H9 (cell line): ENCODE data around the gene SLC16A13. TPM values are rescaled to one million over a fixed set of nuclear protein-coding genes. Genes with fewer than 3 reads are reported as not detected.

ENCODE experiments used
- DNase-seq: peaks from one replicate; pipeline ENCODE4 v3.0.0-alpha.2; 2017
- H2AFZ ChIP-seq: one replicate; pipeline ENCODE4 v1.6.1; 2013; ENCODE audit warnings: mild to moderate bottlenecking, low read length, control low read depth, moderate library complexity
- H2AK5ac ChIP-seq: 2 replicates; pipeline ENCODE4 v1.6.1; 2013; ENCODE audit warnings: low read length, control low read depth, mixed read lengths; ENCODE audit not compliant: insufficient read length
- H2BK120ac ChIP-seq: one replicate; pipeline ENCODE4 v1.6.1; 2013; ENCODE audit warnings: low read depth, mild to moderate bottlenecking, low read length, control low read depth, inconsistent platforms; ENCODE audit not compliant: poor library complexity, severe bottlenecking
- H2BK12ac ChIP-seq: 2 replicates; pipeline ENCODE4 v1.6.1; 2013; ENCODE audit warnings: low read length, control low read depth, mixed read lengths, low read depth; ENCODE audit not compliant: insufficient read length
- H2BK15ac ChIP-seq: 2 replicates; pipeline ENCODE4 v1.6.1; 2013; ENCODE audit warnings: low read depth, low read length, control low read depth
- H2BK20ac ChIP-seq: one replicate; pipeline ENCODE4 v1.6.1; 2013; ENCODE audit warnings: low read depth, mild to moderate bottlenecking, low read length, control low read depth, inconsistent platforms; ENCODE audit not compliant: poor library complexity, severe bottlenecking
- H2BK5ac ChIP-seq: 2 replicates; pipeline ENCODE4 v1.6.1; 2013; ENCODE audit warnings: low read length, control low read depth, mixed read lengths; ENCODE audit not compliant: insufficient read length
- H3K14ac ChIP-seq: 2 replicates; pipeline ENCODE4 v1.6.1; 2013; ENCODE audit warnings: low read length, control low read depth; ENCODE audit not compliant: insufficient read depth
- H3K18ac ChIP-seq: 2 replicates; pipeline ENCODE4 v1.6.1; 2013; ENCODE audit warnings: low read depth, mild to moderate bottlenecking, mixed read lengths, low read length, control low read depth; ENCODE audit not compliant: insufficient read length
- H3K23ac ChIP-seq: 2 replicates; pipeline ENCODE4 v1.6.1; 2013; ENCODE audit warnings: low read length, control low read depth, mixed read lengths, low read depth; ENCODE audit not compliant: insufficient read length
- H3K23me2 ChIP-seq: 2 replicates; pipeline ENCODE4 v1.6.1; 2013; ENCODE audit warnings: low read depth, mild to moderate bottlenecking, mixed read lengths, low read length, control low read depth; ENCODE audit not compliant: insufficient read length, poor library complexity, severe bottlenecking
- H3K27ac ChIP-seq: 2 replicates; pipeline ENCODE4 v1.5.1; 2013; ENCODE audit warnings: low read length, control low read depth, mixed read lengths, low read depth; ENCODE audit not compliant: insufficient read length
- H3K27me3 ChIP-seq: 2 replicates; pipeline ENCODE4 v1.6.1; 2013; ENCODE audit warnings: low read length, control low read depth, inconsistent platforms; ENCODE audit not compliant: insufficient read depth
- H3K4ac ChIP-seq: 2 replicates; pipeline ENCODE4 v1.6.1; 2013; ENCODE audit warnings: low read depth, mild to moderate bottlenecking, control low read depth, inconsistent platforms, low read length, moderate library complexity
- H3K4me1 ChIP-seq: 2 replicates; pipeline ENCODE4 v1.6.1; 2013; ENCODE audit warnings: low read length, control low read depth, inconsistent platforms; ENCODE audit not compliant: insufficient read depth
- H3K4me2 ChIP-seq: 2 replicates; pipeline ENCODE4 v1.6.1; 2013; ENCODE audit warnings: low read length, control low read depth, mixed read lengths; ENCODE audit not compliant: insufficient read length, insufficient read depth
- H3K56ac ChIP-seq: 2 replicates; pipeline ENCODE4 v1.6.1; 2013; ENCODE audit warnings: low read depth, mild to moderate bottlenecking, mixed read lengths, low read length, control low read depth; ENCODE audit not compliant: insufficient read length
- H3K79me1 ChIP-seq: 2 replicates; pipeline ENCODE4 v1.6.1; 2013; ENCODE audit warnings: low read depth, mild to moderate bottlenecking, moderate library complexity, low read length, control low read depth, inconsistent platforms; ENCODE audit not compliant: insufficient read depth, poor library complexity, severe bottlenecking
- H3K79me2 ChIP-seq: 2 replicates; pipeline ENCODE4 v1.6.1; 2013; ENCODE audit warnings: low read length, control low read depth, inconsistent platforms; ENCODE audit not compliant: insufficient read depth
- H3K9ac ChIP-seq: 2 replicates; pipeline ENCODE4 v1.6.1; 2013; ENCODE audit warnings: low read length, control low read depth, mixed read lengths; ENCODE audit not compliant: insufficient read length; ENCODE audit errors: extremely low read depth
- H3K9me3 ChIP-seq: one replicate; pipeline ENCODE4 v1.6.1; 2013; ENCODE audit warnings: low read depth, low read length, inconsistent platforms; ENCODE audit not compliant: control insufficient read depth
- H3T11ph ChIP-seq: one replicate; pipeline ENCODE4 v1.6.1; 2013; ENCODE audit warnings: mild to moderate bottlenecking, low read length, control low read depth, inconsistent platforms
- H4K20me1 ChIP-seq: one replicate; pipeline ENCODE4 v1.6.1; 2013; ENCODE audit not compliant: control insufficient read depth, insufficient read length, insufficient read depth
- H4K5ac ChIP-seq: 2 replicates; pipeline ENCODE4 v1.6.1; 2013; ENCODE audit warnings: low read depth, mild to moderate bottlenecking, mixed read lengths, low read length, control low read depth; ENCODE audit not compliant: insufficient read length
- H4K8ac ChIP-seq: replicated peaks from 2 replicates; pipeline ENCODE4 v1.6.1; 2013; ENCODE audit warnings: low read length, control low read depth, mixed read lengths, low read depth; ENCODE audit not compliant: insufficient read length
- H4K91ac ChIP-seq: 2 replicates; pipeline ENCODE4 v1.6.1; 2013; ENCODE audit warnings: low read depth, mild to moderate bottlenecking, moderate library complexity, mixed read lengths, low read length, control low read depth; ENCODE audit not compliant: insufficient read length
- H3K27ac Mint-ChIP-seq, 3 experiments: 2 replicates in 2 of 3; 3 replicates in 1 of 3; pipeline ENCODE4 v1.8.0; 2020 to 2021; ENCODE audit warnings: mixed read lengths in 3 of 3, mild to moderate bottlenecking in 1 of 3, moderate library complexity in 1 of 3
- H3K27me3 Mint-ChIP-seq: 2 replicates; pipeline ENCODE4 v1.8.0; 2021; ENCODE audit warnings: low read depth, mild to moderate bottlenecking, moderate library complexity, mixed read lengths
- H3K36me3 Mint-ChIP-seq, 3 experiments: 2 replicates in 2 of 3; 3 replicates in 1 of 3; pipeline ENCODE4 v1.8.0; 2020 to 2021; ENCODE audit warnings: low read depth in 3 of 3, mixed read lengths in 3 of 3; ENCODE audit not compliant: insufficient read depth in 1 of 3
- H3K4me1 Mint-ChIP-seq, 2 experiments: 2 replicates each; pipeline ENCODE4 v1.8.0; 2020; ENCODE audit warnings: mixed read lengths in 2 of 2
- H3K4me3 Mint-ChIP-seq, 2 experiments: 2 replicates in 1 of 2; 3 replicates in 1 of 2; pipeline ENCODE4 v1.8.0; 2020 to 2021; ENCODE audit warnings: mild to moderate bottlenecking in 2 of 2, mixed read lengths in 2 of 2, moderate library complexity in 1 of 2
- H3K9me3 Mint-ChIP-seq, 2 experiments: 2 replicates in 1 of 2; 3 replicates in 1 of 2; pipeline ENCODE4 v1.8.0; 2020; ENCODE audit warnings: mild to moderate bottlenecking in 2 of 2, mixed read lengths in 2 of 2, moderate library complexity in 1 of 2
- CTCF ChIP-seq: fragments of 200-600 bp; sonication (generic); conservative IDR thresholded peaks from 3 replicates; pipeline ENCODE4 v1.8.0; 2021; ENCODE audit warnings: antibody characterized with exemption, mild to moderate bottlenecking
- WGBS: extraction: QIAGEN DNeasy Blood & Tissue Kit; methylation state at CpG from one replicate; pipeline ENCODE4 v1.1.7; 2013; ENCODE audit warnings: missing lambda C conversion rate, low lambda C conversion rate, mixed read lengths; ENCODE audit not compliant: insufficient read length; ENCODE audit errors: extremely low coverage; 5-methylcytosine and 5-hydroxymethylcytosine counted together
- total RNA-seq: library from RNA; stranded (reverse); gene quantifications from 2 replicates; pipeline ENCODE4 v1.2.1, GENCODE V29; 2021

SLC16A13 gene
- total RNA-seq, 1 experiment from 2014 or later = 6.1 TPM

DNA sequence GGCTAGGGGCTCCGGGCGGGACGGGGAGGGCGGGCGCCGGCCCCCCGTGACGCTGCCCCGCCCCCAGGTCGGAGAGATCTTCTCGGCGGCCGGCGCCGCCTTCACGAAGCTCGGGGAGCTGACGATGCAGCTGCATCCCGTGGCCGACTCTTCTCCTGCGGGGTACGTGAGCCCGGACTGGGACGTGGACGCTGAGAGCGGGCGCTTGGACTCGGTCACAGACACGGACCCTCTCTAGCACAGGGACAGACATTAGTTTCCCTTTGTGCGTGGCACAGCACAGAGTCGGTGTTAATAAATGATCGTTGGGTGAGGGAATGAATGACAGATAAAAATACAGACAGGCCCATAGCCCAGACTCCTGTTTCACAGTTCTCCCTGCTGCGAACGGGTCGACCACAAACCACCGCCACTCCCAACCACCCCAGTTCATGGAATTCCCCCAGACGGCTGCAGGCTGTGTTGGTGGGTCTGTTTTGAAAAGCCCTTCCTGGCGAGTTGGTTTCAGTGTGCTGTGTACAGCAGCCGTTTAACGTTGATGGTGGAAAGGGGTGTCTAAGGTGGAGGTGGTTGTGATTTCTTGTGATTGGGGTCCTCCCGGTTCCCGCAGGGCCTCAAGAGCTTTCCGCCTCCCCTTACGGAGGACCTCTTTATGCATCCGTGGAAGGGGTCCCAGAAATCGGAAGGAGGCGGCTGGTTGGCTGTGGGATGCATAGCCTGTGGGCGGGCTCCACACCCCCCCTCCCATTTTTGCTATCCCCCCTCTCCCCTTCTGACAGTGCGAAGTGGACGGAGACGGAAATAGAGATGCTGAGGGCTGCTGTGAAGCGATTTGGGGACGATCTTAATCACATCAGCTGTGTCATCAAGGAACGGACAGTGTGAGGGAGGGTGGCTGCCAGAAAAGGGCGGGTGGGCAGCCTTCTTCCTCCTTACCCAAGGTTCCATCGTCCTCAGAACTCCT lies 20.5 kb upstream of the SLC16A13 start:
- Histone ChIP-seq H3K9me3 (no peaks in the 10 kb centered on the region), H3K27ac (no peak overlapping the region)

More for the DNA sequence above, 20.5 kb upstream of the SLC16A13 start:
- Histone ChIP-seq H3K4ac (no peak overlapping the region), H3K27me3 (no peaks in the 10 kb centered on the region), H3T11ph (no peak overlapping the region), H3K23me2 (peaks cover 13% of the 10 kb centered on the region), H3K9ac (peak overlapping the region; percentile 57), H2BK120ac (no peak overlapping the region), H4K91ac (no peak overlapping the region), H2BK15ac (no peak overlapping the region), H3K14ac (peak overlapping the region; percentile 44; the same call in 1 of the 2 replicates), H2BK5ac (no peak overlapping the region), H3K23ac (no peak overlapping the region), H2AK5ac (no peak overlapping the region), H3K18ac (no peak overlapping the region), H4K5ac (no peak overlapping the region), H3K56ac (no peak overlapping the region), H3K4me1 (no peaks in the 10 kb centered on the region), H2BK12ac (no peak overlapping the region), H3K79me2 (no peaks in the 10 kb centered on the region; the same call in 1 of the 2 replicates), H4K8ac (no peak overlapping the region), H3K4me2 (peak overlapping the region; percentile 78), H2AFZ (no peak overlapping the region), H2BK20ac (no peak overlapping the region), H4K20me1 (no peaks in the 10 kb centered on the region), H3K79me1 (peaks cover 3% of the 10 kb centered on the region)
- Mint-ChIP-seq H3K36me3 (peaks cover 2 to 22% (median 4%) of the 10 kb centered on the region in 3 experiments; a peak in 5 of 7 replicates), H3K4me3 (peak overlapping the region; percentile 87 to 93), H3K9me3 (no peaks in the 10 kb centered on the region), H3K27me3 (peaks cover 3% of the 10 kb centered on the region), H3K27ac (peak overlapping the region in 2 of 3 experiments; percentile 35 to 75; a peak in 1 of 7 replicates), H3K4me1 (peaks cover 30 to 54% of the 10 kb centered on the region in 2 experiments)
- no CpG with 5 or more reads among the region's 56 CpGs for WGBS
- no peak for DNase-seq
- peak; percentile 27; the same call in 1 of the 3 replicates for TF ChIP-seq CTCF
